Measurements from ENCODE around the gene AQP12B. TPM values are rescaled to one million over a fixed set of nuclear protein-coding genes. Genes with fewer than 3 reads are reported as not detected.

Gene AQP12B
- total and polyA plus RNA-seq, 4 donors: not detected

DNA sequence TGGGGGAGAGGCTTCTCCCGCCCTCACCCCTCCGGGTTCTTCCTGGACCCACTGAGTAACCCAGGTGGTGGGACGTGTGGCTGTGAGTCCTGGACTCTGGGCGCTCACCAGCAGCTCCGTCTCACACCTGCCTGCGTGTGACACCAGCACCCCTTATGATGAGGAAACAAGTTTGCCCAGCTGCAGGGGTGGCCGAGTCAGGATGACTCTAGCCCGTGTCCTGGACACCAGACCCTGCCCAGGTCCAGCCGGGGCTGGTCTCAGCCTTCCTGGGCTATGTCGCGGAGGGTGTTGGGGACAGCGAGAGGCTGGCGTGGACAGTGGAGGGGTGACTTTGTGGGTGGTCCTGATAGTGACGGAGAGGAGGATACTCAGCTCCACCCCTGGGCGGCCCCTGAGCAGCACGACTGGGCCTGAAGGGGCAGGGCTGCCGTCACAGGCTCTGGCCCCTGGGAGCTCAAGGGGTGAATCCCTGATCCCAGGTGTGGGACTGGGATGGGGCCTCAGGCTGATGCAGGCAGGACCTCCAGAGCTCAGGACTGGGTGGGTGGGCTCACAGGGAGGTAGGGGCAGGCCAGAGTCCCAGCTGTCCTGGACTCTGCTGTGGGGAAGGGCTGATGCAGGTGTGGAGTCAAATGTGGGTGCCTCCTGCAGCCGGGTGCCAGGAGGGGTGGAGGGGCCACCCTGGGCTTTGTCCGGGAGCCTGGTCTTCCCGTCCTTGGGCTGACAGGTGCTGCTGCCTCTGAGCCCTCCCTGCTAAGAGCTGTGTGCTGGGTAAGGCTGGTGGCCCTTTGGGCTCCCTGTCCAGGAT is 53.7 kb downstream of the AQP12B start:
- Histone ChIP-seq H3K27ac (ENCODE audit: low read depth in 1 of 2, low read length in 2 of 2) (no peak overlapping the region), H3K4me1 (ENCODE audit: control insufficient read depth in 4 of 4, insufficient read depth in 4 of 4, low read length in 3 of 4) (no peaks in the 10 kb centered on the region), H3K36me3 (ENCODE audit: control insufficient read depth in 4 of 4, insufficient read depth in 3 of 4, low read depth in 1 of 4, low read length in 3 of 4) (no peaks in the 10 kb centered on the region), H3K4me3 (ENCODE audit: low read depth in 1 of 3, low read length in 3 of 3) (no peak overlapping the region), H3K9ac (ENCODE audit: low read depth in 1 of 2, low read length in 2 of 2) (no peak overlapping the region), H3K9me3 (ENCODE audit: control insufficient read depth in 4 of 4, low read length in 3 of 4) (peaks cover 0 to 4% (median 1%) of the 10 kb centered on the region in 4 donors), H3K27me3 (ENCODE audit: control insufficient read depth in 4 of 4, insufficient read depth in 4 of 4, low read length in 3 of 4) (no peaks in the 10 kb centered on the region)
- 81% methylated on average over 20 of the region's 20 CpGs for WGBS
- no peak for DNase-seq (ENCODE audit: low spot score)
- no peak for TF ChIP-seq GABPA (IDR thresholded peaks at IDR 0.05 in 1 of 2, conservative IDR thresholded peaks at IDR 0.05 in 1 of 2)
- TF ChIP-seq, protein P1, sequence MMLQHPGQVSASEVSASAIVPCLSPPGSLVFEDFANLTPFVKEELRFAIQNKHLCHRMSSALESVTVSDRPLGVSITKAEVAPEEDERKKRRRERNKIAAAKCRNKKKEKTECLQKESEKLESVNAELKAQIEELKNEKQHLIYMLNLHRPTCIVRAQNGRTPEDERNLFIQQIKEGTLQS (IDR thresholded peaks at IDR 0.05): no peak
- no peak for TF ChIP-seq YY1 (IDR thresholded peaks at IDR 0.05)
- TF ChIP-seq TAF1 (conservative IDR thresholded peaks at IDR 0.05): no peak
- no peak for TF ChIP-seq JUND (IDR thresholded peaks at IDR 0.05)
- TF ChIP-seq RAD21 (IDR thresholded peaks at IDR 0.05): no peak
- no peak for TF ChIP-seq HNF4A (conservative IDR thresholded peaks at IDR 0.05)
- TF ChIP-seq FOXA2 (IDR thresholded peaks at IDR 0.05): no peak
- TF ChIP-seq, protein P2, sequence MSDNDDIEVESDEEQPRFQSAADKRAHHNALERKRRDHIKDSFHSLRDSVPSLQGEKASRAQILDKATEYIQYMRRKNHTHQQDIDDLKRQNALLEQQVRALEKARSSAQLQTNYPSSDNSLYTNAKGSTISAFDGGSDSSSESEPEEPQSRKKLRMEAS (IDR thresholded peaks at IDR 0.05): no peak
- TF ChIP-seq, protein P3, sequence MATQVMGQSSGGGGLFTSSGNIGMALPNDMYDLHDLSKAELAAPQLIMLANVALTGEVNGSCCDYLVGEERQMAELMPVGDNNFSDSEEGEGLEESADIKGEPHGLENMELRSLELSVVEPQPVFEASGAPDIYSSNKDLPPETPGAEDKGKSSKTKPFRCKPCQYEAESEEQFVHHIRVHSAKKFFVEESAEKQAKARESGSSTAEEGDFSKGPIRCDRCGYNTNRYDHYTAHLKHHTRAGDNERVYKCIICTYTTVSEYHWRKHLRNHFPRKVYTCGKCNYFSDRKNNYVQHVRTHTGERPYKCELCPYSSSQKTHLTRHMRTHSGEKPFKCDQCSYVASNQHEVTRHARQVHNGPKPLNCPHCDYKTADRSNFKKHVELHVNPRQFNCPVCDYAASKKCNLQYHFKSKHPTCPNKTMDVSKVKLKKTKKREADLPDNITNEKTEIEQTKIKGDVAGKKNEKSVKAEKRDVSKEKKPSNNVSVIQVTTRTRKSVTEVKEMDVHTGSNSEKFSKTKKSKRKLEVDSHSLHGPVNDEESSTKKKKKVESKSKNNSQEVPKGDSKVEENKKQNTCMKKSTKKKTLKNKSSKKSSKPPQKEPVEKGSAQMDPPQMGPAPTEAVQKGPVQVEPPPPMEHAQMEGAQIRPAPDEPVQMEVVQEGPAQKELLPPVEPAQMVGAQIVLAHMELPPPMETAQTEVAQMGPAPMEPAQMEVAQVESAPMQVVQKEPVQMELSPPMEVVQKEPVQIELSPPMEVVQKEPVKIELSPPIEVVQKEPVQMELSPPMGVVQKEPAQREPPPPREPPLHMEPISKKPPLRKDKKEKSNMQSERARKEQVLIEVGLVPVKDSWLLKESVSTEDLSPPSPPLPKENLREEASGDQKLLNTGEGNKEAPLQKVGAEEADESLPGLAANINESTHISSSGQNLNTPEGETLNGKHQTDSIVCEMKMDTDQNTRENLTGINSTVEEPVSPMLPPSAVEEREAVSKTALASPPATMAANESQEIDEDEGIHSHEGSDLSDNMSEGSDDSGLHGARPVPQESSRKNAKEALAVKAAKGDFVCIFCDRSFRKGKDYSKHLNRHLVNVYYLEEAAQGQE (IDR thresholded peaks at IDR 0.05): no peak
- no peak for TF ChIP-seq EGR1 (IDR thresholded peaks at IDR 0.05; ENCODE audit: low read depth in 2 of 2)

DNA sequence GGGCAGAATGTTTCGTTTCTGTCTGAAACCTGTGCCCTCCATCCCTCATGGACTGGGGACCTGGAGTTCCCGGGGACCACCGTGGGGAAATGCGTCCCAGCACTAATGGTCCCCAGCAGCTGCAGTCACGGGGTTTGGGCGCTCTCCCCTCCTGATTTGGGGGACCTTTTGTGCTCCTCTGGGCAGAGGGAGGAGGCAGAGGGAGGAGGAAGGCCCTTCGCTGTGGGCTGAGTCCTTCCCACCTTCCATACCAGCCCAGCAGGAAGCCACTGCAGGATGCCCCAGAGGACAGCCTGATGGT is 54.2 kb downstream of the AQP12B start:
- DNase-seq (ENCODE audit: low spot score): no peak
- Histone ChIP-seq H3K4me1 (ENCODE audit: control insufficient read depth in 4 of 4, insufficient read depth in 4 of 4, low read length in 3 of 4) (peaks cover 0 to 2% (median 0%) of the 10 kb centered on the region in 4 donors), H3K27ac (ENCODE audit: low read depth in 1 of 2, low read length in 2 of 2) (no peak overlapping the region), H3K27me3 (ENCODE audit: control insufficient read depth in 4 of 4, insufficient read depth in 4 of 4, low read length in 3 of 4) (no peaks in the 10 kb centered on the region), H3K36me3 (ENCODE audit: control insufficient read depth in 4 of 4, insufficient read depth in 3 of 4, low read depth in 1 of 4, low read length in 3 of 4) (no peaks in the 10 kb centered on the region), H3K4me3 (ENCODE audit: low read depth in 1 of 3, low read length in 3 of 3) (no peak overlapping the region), H3K9me3 (ENCODE audit: control insufficient read depth in 4 of 4, low read length in 3 of 4) (no peaks in the 10 kb centered on the region), H3K9ac (ENCODE audit: low read depth in 1 of 2, low read length in 2 of 2) (no peak overlapping the region)
- 88% methylated on average over 7 of the region's 7 CpGs for WGBS
- TF ChIP-seq YY1 (IDR thresholded peaks at IDR 0.05): no peak
- TF ChIP-seq EGR1 (IDR thresholded peaks at IDR 0.05; ENCODE audit: low read depth in 2 of 2): no peak
- TF ChIP-seq FOXA1 (IDR thresholded peaks at IDR 0.05): no peak
- no peak for TF ChIP-seq SP1 (IDR thresholded peaks at IDR 0.05)
- TF ChIP-seq FOXA2 (IDR thresholded peaks at IDR 0.05): no peak
- TF ChIP-seq, protein P3 (IDR thresholded peaks at IDR 0.05): no peak
- TF ChIP-seq, protein P4, sequence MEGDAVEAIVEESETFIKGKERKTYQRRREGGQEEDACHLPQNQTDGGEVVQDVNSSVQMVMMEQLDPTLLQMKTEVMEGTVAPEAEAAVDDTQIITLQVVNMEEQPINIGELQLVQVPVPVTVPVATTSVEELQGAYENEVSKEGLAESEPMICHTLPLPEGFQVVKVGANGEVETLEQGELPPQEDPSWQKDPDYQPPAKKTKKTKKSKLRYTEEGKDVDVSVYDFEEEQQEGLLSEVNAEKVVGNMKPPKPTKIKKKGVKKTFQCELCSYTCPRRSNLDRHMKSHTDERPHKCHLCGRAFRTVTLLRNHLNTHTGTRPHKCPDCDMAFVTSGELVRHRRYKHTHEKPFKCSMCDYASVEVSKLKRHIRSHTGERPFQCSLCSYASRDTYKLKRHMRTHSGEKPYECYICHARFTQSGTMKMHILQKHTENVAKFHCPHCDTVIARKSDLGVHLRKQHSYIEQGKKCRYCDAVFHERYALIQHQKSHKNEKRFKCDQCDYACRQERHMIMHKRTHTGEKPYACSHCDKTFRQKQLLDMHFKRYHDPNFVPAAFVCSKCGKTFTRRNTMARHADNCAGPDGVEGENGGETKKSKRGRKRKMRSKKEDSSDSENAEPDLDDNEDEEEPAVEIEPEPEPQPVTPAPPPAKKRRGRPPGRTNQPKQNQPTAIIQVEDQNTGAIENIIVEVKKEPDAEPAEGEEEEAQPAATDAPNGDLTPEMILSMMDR (IDR thresholded peaks at IDR 0.05; ENCODE audit: low read depth, low read length, missing input control): no peak

Measured in liver (tissue), 9 donors.